GM19238 (cell line): ENCODE results near the gene XBP1.
"Not testable (repeated sequence)": the region's sequence is repeated elsewhere in the genome, so short reads cannot be mapped to it uniquely, and the experiment has no call there.

Experiments used
- DNase-seq: peaks from one replicate; pipeline ENCODE4 v3.0.0; 2011; ENCODE audit warnings: low spot score; ENCODE audit not compliant: insufficient read length

XBP1 gene

DNA sequence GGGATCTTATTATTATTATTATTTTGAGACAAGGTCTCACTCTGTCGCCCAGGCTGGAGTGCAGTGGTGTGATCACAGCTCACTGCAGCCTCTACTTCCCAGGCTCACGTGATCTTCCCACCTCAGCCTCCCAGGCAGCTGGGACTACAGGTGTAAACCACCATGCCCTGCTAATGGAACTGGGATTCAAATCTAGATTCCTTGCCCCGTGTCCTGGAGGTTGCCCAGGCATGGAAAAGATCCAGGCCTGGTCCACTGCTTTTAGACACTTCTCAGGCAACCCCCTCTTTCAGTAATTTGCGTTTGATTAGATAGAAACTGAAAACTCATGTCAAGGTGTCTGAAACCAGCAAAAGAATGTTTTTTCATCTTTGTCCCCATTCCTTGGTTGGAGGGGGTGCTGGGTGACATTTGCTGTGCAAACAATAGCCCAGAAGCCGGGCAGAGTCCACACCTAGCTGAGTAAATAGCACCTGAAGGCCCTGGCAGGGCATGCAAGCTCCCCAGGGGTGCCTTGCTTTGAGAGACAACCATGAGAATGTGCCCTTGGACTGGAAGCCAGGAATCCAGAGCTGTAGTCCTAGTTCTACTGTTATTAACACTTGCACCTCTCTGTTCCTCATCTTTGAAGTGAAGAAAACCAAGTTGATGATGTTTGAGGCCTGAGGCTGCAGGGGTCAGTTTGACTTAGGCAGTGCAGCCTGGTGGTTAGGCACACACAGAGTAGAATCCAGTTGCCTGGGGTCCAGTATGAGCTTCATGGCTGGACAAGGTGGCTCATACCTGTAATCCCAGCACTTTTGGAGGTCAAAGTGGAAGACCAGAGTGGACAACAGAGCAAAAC lies 19.1 kb upstream of the XBP1 start:
- no peak for DNase-seq

DNA sequence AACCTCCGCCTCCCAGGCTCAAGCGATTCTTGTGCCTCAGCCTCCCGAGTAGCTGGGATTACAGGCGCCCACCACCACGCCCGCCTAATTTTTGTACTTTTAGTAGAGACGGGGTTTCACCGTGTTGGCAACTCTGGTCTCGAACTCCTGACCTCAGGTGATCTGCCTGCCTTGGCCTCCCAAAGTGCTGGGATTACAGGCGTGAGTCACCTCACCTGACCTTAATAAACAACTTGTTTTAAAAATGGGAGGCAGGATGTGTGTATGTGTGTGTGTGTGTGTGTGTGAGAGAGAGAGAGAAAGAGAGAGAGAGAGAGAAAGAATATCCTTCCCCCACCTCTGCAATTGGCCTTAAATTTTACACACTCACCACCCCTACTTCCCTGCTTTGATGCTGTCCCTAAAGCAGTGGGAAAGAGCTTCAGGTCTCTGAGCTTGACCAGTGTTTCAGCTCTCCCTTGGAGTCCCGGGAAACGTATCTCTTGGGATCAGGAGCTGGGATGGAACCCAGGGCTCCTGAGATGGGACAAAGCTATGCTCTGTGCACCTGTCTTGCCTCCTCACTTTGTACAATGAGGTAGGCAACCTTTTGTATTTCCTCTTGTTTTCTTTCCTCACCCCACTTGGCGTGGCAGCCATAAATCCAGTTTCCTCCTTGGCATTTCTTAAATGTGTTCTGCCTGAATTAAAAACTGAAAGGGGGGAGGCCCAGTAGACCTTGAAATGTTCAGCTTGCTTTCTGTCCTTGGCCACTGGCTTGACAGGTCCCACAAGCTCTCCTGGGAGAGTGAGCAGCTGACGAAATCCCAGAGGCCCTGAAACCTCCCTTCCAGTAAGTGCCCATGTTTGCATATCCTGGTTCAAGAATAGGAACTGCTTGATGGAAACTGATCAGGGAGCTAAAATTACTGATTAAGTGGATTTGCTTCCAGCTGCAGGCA lies 17.8 kb upstream of the XBP1 start:
- no peak for DNase-seq

DNA sequence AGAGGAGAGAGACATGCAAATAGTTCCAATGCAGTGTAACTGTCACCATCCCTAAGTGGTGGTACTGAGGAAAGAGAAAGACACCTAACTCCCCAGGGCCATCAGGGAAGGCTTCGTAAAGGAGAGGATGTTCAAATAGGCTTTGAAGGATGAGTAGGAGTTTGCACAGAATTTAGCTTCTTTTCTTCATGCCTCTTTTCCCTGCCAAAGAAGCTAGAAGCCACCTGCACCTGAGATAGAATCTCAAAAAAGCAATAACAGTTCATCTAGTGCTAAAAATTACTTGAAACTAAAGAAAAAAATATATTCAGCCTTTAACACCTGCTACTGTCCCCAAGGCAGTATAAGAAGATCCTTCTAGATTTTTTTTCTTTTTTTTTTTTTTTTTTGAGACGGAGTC lies 16.7 kb upstream of the XBP1 start:
- no peak for DNase-seq

DNA sequence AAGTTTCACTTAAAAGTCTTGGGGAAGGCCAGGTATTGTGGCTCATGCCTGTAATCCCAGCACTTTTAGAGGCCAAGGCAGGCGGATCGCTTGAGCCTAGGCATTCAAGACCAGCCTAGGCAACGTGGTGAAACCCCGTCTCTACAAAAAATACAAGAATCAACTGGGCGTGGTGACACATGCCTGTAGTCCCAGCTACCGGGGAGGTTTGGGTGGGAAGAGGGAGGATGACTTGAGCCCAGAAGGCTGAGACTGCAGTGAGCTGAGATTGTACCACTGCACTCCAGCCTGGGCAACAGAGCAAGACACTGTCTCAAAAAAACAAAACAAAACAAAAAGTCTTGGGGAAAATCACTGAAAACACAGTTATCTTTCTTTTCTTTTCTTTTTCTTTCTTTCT lies 15.4 kb upstream of the XBP1 start:
- DNase-seq, result no peak

DNA sequence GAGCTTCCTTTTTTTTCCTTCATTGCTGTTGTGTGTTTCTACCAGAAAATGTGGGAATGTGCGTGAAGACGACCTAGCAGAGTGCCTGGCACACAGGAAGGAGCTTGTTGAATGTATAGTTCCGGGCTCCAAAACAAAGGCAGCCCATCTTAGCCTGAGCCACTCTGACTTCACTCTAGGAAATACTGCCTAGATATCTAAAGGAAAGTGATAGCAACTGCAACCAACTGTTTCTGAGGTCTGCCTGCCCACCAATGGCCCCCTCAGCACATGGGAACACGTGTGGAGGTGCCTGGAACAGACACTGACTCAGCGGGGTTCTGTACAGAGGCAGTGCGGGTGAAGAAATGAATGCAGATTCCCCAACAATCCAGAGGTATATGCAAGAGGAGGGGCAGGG lies 14.7 kb upstream of the XBP1 start:
- no peak for DNase-seq

DNA sequence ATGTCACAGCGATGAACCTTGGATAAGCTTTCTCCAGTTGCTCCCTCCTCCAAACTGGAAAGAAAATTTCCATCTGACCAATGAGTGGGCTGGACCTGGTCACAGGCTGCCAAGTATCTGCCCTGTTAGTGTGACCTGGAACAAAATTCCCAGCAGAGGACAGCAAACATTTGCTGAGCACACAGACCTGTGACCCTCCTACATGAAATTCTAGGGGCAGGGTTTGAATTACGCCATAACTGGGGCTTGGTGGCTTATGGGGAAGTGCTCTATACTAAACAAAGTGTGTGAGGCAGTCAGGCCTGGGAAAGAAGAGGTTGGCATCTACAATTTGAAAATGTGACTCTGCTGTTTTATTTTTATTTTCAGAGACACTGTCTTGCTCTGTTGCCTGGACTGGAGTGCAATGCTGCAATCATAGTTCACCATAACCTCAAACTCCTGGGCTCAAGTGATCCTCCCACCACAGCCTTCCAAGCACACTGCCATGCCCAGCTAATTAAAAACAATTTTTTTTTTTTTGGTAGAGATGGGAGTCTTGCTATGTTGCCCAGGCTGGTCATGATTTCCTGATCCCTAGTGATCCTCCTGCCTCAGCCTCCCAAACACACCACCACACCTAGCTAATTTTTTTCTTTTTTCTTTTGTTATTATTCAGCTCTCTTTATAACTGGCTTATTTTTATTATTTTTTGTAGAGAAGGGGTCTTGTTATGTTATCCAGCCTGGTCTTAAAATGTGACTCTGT lies 13.6 kb upstream of the XBP1 start:
- no peak for DNase-seq

DNA sequence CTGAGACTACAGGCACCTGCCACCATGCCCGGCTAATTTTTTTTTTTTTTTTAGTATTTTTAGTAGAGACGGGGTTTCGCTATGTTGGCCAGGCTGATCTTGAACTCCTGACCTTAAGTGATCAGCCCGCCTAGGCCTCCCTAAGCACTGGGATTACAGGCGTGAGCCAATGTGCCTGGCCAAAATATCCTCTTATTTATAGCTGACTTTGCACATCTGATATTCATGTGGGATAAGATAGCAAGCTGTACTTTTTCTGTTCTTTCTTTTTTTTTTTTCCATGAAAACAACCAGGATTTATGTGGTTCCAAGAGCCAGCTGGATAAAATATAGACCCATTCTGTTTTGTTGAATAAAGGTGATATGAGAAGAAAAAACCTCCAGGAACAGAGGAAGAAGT lies 12.1 kb upstream of the XBP1 start:
- DNase-seq, result no peak

DNA sequence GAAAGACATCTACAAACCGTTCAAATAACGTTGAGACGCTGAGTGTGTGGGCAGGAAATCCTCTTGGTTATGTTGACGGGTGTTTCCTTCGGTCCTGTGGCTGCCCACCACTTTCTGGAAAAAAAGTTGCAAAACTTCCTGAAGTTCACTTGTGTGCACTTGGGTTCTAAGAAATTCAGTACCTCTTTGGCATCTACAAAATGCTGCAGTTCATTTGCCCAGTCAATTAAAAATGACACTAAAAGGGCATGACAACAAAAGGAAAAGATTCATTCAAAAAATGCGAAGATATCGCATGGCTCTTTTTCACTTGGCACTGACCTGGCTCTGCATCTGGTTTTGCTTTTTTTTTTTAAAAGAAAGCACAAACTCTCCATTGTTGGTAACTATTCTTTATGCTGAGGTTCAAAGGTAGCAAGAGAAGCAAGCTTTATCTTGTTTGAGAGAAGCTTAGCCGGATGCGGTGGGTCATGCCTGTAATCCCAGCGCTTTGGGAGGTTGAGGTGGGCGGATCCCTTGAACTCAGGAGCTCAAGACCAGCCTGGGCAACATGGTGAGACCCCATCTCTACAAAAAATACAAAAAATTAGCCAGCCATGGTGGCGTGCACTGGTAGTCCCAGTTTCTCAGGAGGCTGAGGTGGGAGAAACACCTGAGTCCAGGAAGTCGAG lies 10.6 kb upstream of the XBP1 start:
- no peak for DNase-seq

DNA sequence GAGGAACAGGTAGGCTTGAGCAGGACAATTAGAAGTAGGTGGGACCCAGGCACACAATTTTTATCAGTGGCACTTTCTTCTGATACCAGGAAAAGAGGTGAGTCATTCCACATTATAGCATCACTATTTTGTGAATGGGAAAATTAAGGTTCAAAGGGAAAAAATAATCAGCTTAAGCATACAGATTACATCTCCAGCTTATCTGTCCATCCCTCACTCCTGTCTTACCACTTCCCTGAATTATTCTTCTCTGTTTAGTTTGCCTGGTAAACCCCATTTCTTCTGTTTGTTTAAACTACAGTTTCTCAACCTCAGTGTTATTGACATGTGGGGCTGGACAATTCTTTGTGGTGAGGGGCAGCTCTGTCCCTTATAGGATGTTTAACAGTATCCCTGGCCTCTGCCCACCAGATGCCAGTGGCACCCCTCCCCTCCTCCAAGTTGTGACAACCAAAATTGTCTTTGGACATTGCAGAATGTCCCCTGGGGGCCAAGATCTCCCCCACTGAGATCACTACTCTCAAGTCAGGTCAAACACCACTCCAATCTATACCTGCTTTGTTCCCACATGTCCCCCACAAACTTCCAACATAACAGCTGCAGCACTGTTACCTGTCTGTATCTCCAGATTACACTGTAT lies 8.5 kb upstream of the XBP1 start:
- DNase-seq, result no peak

DNA sequence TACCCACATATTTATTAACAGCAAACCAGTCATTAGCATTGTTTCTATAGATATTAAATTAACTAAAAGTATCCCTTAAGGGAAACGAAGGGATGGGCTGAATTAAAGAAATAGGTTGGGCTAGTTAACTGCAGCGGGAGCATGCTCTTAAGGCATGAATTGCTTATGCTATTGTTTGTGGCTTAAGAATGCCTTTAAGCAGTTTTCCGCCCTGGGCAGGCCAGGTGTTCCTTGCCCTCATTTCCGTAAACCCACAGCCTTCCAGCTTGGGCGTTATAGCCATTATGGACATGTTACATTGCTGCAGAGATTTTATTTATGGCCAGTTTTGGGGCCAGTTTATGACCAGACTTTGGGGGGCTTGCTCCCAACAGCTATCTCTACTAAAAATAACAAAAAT lies 5.1 kb upstream of the XBP1 start:
- DNase-seq, result not testable (repeated sequence)

DNA sequence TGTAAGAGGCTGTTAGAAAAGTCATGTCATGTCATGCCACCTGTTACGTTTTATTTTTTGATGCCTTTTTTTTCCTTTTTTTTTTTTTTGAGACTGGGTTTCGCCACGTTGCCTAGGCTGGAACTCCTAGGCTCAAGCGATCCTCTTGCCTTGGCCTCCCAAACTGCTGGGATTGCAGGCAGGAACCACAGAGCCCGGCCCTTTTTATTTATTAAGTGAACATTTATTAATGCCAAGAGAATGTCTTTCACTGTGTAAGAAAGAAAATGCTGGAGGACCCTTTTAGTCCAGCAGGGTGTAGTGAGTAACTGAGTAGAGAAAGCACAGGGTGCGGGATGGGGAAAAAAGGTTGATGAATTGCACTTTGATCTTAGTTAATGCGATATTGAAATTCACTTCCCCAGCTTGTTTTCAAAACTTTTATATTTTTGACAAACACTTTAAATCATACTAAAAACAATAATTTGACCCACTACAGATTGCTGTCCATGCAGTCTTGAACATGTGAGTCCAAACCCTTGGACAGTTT lies 2.3 kb upstream of the XBP1 start:
- DNase-seq, result no peak

DNA sequence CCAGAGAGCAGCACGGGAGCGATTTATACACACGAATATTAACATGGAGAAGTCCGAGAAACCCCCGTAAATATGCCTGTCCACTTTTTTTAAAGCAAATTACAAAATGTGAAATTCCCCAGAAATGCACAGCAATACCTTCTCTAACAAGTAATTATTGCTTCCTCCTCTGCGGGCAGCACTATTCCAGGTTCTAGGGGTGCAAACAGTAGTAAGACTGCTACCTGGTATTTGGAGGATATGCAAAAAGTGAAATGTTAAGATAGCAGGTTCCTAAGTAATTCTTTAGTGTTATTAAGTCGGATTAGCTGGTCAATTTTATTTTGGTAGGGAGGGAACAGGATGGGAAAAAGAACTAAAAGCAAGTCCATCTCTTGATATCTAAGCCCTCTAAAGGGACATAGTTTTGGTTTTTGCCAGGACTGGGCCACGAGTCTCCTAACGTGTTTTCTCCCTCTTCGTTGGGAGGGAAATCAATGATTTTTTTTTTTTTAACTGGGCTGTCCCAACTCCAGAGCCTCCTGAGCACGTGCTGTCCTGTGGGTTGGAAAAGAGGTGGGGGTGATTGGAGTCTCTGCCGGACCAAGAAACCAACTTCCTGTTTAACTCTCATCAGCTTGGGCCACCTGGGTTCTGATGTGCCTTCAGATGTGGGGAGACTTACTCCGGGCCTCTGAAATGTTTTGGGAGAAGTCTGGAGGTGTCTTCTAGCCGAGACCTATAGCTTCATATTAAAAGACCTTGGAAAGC lies 1.7 kb upstream of the XBP1 start:
- DNase-seq, result no peak

DNA sequence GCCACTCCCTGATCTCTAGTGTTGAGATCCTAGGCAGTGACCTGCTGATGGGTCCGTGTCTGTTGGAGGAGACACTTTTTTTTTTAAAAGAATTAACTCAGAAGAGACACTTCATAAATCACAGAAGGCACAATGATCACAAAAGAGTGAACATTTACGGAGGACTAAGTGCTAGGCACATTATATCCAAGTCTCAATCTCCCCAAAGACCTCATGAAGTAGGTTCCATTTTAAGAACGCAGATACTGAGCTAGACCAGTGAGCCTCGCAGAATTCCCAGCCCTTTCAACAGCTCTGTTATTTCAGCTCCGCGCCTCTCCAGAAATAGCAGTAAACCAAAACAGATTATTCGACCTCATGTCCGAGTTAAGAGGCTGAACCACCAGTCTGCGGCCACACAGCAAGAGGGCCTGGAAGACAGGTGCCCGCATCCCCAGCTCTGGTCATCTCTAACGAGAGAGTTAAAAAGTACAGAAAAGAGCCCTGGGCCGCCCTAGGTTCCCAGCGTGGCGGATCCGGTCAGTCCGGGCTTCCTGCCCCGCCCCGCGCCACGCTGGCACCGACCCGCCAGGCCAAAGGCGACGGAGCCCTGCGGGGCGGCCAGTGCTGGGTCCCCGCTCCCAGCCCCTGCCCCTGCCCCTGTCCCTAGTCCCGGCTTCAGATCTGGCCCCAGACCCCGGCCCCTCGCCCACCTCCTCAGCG lies 612 bp downstream of the XBP1 start:
- no peak for DNase-seq

DNA sequence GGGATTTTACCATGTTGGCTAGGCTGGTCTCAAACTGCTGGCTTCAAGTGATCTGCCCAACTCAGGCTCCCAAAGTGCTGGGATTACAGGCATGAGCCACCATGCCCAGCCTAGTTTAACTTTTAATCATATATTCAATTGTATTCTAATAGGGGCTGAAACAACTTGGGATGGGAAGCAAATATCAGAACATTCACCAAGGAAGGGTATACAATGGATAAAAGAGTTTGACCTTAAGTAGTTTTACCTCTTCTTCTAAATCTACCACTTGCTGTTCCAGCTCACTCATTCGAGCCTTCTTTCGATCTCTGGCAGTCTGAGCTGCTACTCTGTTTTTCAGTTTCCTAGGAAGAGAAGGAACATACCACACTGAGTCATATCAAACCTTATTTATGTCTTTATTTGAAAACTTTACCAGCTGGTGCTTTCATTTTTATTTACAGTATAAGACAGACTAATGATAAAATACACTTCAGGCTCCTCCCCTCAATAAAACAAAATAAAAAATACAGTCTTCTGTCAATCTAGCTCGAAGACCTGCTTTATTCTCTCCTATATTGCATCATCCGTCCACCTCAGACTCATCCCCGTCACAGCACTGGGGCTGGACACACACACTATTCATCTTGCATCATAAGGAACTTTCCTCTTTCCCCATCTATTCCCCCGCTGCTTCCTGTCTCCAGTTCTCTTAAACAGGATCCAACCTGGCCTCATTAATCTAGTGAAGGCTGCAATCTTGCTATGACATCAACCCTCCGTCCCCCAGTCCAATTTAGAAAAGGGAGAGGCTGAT lies 1.4 kb downstream of the XBP1 start:
- DNase-seq, result no peak

DNA sequence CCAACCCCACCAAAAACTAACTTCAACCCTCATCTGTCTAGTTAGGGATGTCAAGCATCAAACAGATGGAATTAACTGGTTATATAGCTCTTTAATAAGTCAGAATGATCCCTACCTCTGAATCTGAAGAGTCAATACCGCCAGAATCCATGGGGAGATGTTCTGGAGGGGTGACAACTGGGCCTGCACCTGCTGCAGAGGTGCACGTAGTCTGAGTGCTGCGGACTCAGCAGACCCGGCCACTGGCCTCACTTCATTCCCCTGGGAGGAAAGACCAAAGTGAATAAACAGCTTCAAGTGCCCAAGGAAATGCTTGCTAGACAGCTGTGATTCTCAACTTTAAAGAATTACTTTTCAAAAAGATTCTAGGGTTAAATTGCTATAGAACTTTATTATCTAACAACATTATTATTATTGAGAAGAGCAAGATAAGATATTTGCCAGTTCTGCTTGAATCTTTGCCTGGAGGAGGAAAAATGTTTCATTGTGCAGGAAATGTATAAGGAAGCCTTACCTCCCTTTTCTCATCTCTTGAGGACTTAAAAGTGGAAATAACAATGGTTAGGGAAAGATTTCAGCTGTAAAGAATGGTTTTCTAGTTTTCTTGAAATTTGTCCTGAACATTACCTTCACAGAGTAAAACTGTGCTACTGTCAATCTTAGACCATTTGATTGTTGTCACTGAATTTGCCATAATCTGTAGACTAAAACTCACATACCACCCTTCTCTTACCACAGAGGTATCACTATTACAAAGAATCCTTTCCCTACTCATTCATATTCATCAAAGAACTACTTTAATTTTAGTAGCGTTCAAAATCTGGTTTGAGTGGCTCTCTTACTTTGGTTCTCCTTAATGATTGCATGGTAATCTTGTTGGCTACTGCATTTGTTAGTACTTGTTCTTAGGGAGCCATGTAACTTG lies 4.2 kb downstream of the XBP1 start:
- DNase-seq, result no peak

DNA sequence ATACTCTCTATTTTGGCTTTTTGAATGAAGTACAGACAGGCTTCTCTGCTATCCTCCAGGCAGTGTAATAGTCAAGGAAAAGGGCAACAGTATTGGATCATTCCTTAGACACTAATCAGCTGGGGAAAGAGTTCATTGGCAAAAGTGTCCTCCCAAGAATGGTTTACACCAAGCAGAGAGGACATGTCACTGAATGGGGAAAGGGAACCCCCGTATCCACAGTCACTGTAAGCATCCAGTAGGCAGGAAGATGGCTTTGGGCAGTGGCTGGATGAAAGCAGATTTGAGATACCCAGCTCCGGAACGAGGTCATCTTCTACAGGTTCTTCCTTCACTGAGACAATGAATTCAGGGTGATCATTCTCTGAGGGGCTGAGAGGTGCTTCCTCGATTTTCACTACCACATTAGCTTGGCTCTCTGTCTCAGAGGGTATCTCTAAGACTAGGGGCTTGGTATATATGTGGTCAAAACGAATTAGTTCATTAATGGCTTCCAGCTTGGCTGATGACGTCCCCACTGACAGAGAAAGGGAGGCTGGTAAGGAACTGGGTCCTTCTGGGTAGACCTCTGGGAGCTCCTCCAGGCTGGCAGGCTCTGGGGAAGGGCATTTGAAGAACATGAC lies 5.2 kb downstream of the XBP1 start:
- DNase-seq, result no peak
